ENCODE results near the gene MUC5AC. TPM values are rescaled to one million over a fixed set of nuclear protein-coding genes. Genes with fewer than 3 reads are reported as not detected.

Gene MUC5AC
- total RNA-seq, 1 experiment from 2014 or later, result not detected

GRCh38 chr11:1235306-1235900 is 77.7 kb downstream of the MUC5AC start:
- POLR2A ChIA-PET (ENCODE audit: low non-redundant PET), result no interaction called here
- no peak for DNase-seq (ENCODE audit: low spot score)

DNA sequence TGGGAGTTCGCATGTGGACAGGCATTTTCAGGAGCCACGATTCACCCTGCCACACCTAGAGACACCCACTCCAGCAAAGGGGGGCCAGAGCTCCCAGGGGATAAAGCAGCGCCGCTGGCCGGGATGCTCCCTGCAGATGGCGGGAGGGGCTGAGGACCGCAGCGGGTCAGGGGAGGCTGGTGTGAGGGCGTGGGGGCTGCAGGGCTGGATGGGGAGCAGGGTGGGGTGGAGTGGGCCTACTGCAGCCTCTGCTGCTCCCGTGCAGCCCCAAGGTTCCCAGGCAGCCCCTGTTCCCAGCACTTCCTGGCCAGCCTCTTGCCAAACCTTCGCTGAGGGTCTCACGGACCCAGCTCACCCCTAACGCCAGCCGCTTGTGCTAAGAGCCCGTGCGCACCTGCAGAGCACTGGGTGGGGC is 78.2 kb downstream of the MUC5AC start:
- H3K27ac ChIP-seq (ENCODE audit: low read depth, low read length, poor library complexity, severe bottlenecking), result no peak overlapping the region
- H3K27me3 ChIP-seq (replicated peaks; ENCODE audit: insufficient read depth, low read depth, low read length, poor library complexity), result no peaks in the 10 kb centered on the region
- POLR2A ChIA-PET (ENCODE audit: low non-redundant PET), result no interaction called here
- DNase-seq (ENCODE audit: low spot score), result no peak
- intact Hi-C loops (cut with micrococcal nuclease; ENCODE audit: unreplicated experiment), result no loop called here
- TF ChIP-seq CTCF (conservative IDR thresholded peaks at IDR 0.05; ENCODE audit: low read depth, low read length), result no peak
- TF ChIP-seq EZH2 (IDR thresholded peaks at IDR 0.05; ENCODE audit: borderline replicate concordance, low read depth, low read length, poor library complexity, severe bottlenecking), result no peak
- no peaks in the 10 kb centered on the region for H3K4me1 ChIP-seq (ENCODE audit: insufficient read depth, low read length, poor library complexity, severe bottlenecking)
- CTCF ChIA-PET, result no interaction called here
- no peaks in the 10 kb centered on the region for H3K36me3 ChIP-seq (ENCODE audit: insufficient read depth, low read length, poor library complexity, severe bottlenecking)
- no TSS peak for BruUV-seq (replicated peaks)
- H3K9me3 ChIP-seq (ENCODE audit: low read depth, low read length, poor library complexity, severe bottlenecking), result no peaks in the 10 kb centered on the region
- H3K4me3 ChIP-seq (ENCODE audit: low read depth, low read length, poor library complexity, severe bottlenecking), result no peak overlapping the region

More at GRCh38 chr11:1235306-1235900, 77.7 kb downstream of the MUC5AC start:
- no peak overlapping the region for H3K27ac ChIP-seq (ENCODE audit: low read depth, low read length, poor library complexity, severe bottlenecking)
- no peak overlapping the region for H3K4me3 ChIP-seq (ENCODE audit: low read depth, low read length, poor library complexity, severe bottlenecking)
- CTCF ChIA-PET, result no interaction called here
- BruUV-seq (replicated peaks), result no TSS peak
- TF ChIP-seq EZH2 (IDR thresholded peaks at IDR 0.05; ENCODE audit: borderline replicate concordance, low read depth, low read length, poor library complexity, severe bottlenecking), result no peak
- TF ChIP-seq CTCF (conservative IDR thresholded peaks at IDR 0.05; ENCODE audit: low read depth, low read length), result no peak
- H3K4me1 ChIP-seq (ENCODE audit: insufficient read depth, low read length, poor library complexity, severe bottlenecking), result no peaks in the 10 kb centered on the region
- H3K36me3 ChIP-seq (ENCODE audit: insufficient read depth, low read length, poor library complexity, severe bottlenecking), result no peaks in the 10 kb centered on the region
- intact Hi-C loops (cut with micrococcal nuclease; ENCODE audit: unreplicated experiment), result no loop called here
- H3K27me3 ChIP-seq (replicated peaks; ENCODE audit: insufficient read depth, low read depth, low read length, poor library complexity), result no peaks in the 10 kb centered on the region
- no peaks in the 10 kb centered on the region for H3K9me3 ChIP-seq (ENCODE audit: low read depth, low read length, poor library complexity, severe bottlenecking)

DNA sequence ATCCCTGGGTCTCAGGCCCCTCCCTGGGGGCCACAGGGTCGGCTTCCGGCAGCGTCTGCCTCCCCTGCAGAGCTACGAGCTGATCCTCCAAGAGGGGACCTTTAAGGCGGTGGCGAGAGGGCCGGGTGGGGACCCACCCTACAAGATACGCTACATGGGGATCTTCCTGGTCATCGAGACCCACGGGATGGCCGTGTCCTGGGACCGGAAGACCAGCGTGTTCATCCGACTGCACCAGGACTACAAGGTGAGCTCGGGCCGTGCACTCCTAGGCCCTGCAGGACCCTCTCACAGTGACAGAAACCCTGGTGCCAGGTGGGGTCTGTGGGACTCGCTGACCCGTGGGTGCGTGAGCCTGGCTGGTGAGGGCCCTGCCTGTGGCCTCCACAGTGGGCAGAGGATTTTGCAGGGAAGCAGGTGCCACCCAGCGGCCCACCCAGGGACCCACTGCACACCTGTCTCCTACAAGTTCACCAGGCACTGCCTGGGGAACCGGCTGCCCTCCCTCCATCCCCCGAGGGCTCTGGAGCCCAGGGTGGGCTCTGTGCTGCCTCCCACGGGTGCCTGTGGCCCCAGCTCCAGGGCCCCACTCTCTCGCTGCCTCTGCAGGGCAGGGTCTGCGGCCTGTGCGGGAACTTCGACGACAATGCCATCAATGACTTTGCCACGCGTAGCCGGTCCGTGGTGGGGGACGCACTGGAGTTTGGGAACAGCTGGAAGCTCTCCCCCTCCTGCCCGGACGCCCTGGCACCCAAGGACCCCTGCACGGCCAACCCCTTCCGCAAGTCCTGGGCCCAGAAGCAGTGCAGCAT is 78.8 kb downstream of the MUC5AC start:
- ChIA-PET POLR2A (ENCODE audit: low non-redundant PET) (no interaction called here), CTCF (no interaction called here)
- DNase-seq (ENCODE audit: low spot score), result no peak
- Histone ChIP-seq H3K36me3 (ENCODE audit: insufficient read depth, low read length, poor library complexity, severe bottlenecking) (no peaks in the 10 kb centered on the region), H3K9me3 (ENCODE audit: low read depth, low read length, poor library complexity, severe bottlenecking) (no peaks in the 10 kb centered on the region), H3K27ac (ENCODE audit: low read depth, low read length, poor library complexity, severe bottlenecking) (no peak overlapping the region), H3K4me1 (ENCODE audit: insufficient read depth, low read length, poor library complexity, severe bottlenecking) (no peaks in the 10 kb centered on the region), H3K27me3 (replicated peaks; ENCODE audit: insufficient read depth, low read depth, low read length, poor library complexity) (no peaks in the 10 kb centered on the region), H3K4me3 (ENCODE audit: low read depth, low read length, poor library complexity, severe bottlenecking) (no peak overlapping the region)
- intact Hi-C loops (cut with micrococcal nuclease; ENCODE audit: unreplicated experiment), result no loop called here
- TF ChIP-seq CTCF (conservative IDR thresholded peaks at IDR 0.05; ENCODE audit: low read depth, low read length), result no peak
- TF ChIP-seq EZH2 (IDR thresholded peaks at IDR 0.05; ENCODE audit: borderline replicate concordance, low read depth, low read length, poor library complexity, severe bottlenecking), result no peak
- BruUV-seq (replicated peaks), result no TSS peak
